K562 (cell line): Measurements from ENCODE around the gene MRGPRF. TPM values are rescaled to one million over a fixed set of nuclear protein-coding genes. Genes with fewer than 3 reads are reported as not detected.

Experiments used
- ATAC-seq: fragments of 200-7000 bp; cut with Tn5 transposase; 3 replicates; pipeline ENCODE4 v1.9.1; 2020; ENCODE audit warnings: moderate library complexity
- BruUV-seq: library from RNA; stranded (reverse); fragments of 400-500 nt; replicated peaks from 2 replicates; lab custom pipeline; 2021; lab: Mats Ljungman, UMichigan
- CTCF ChIA-PET: fragments of 300-600 bp; formaldehyde crosslinking; extraction: SDS; loops from one replicate; lab custom pipeline; 2021; ENCODE audit warnings: low intra/inter-chr PET ratio; lab: Yijun Ruan, JAX
- POLR2A ChIA-PET: fragments of 300-600, 350-650 bp; sonication (Branson Sonifier 250); formaldehyde crosslinking; extraction: SDS; loops from one replicate; lab custom pipeline; 2021; ENCODE audit warnings: antibody characterized with exemption, inconsistent platforms; lab: Yijun Ruan, JAX
- DNase-seq, 4 experiments: peaks; one replicate each; pipeline versions ENCODE4 v3.0.0 to v3.0.0-alpha.2; 2011 to 2018; ENCODE audit warnings: low spot score in 3 of 4, mixed read lengths in 3 of 4; ENCODE audit errors: extremely low read depth in 1 of 4
- FAIRE-seq: peaks from 2 replicates; lab custom pipeline; 2011; peaks lifted over from hg19 to GRCh38; lab: Jason Lieb, UNC
- H2AFZ ChIP-seq: 2 replicates; pipeline ENCODE4 v1.6.0; 2011; ENCODE audit warnings: low read depth, low read length, control low read depth, inconsistent platforms
- H3K27ac ChIP-seq: fragments of 200-600 bp; 3 replicates; pipeline ENCODE4 v1.8.0; 2011; ENCODE audit warnings: low read depth, mild to moderate bottlenecking, control low read depth, inconsistent platforms, low read length, moderate library complexity, mixed read lengths; ENCODE audit errors: extremely low read depth
- H3K27me3 ChIP-seq, 2 experiments: fragments of 300-600 bp in 1 of 2; 2 replicates in 1 of 2; 3 replicates in 1 of 2; pipeline versions ENCODE4 v1.6.0 to v1.8.0; 2011; ENCODE audit warnings: inconsistent platforms in 2 of 2, low read length in 2 of 2, mild to moderate bottlenecking in 1 of 2, mixed read lengths in 1 of 2, moderate library complexity in 1 of 2; ENCODE audit not compliant: control insufficient read depth in 2 of 2, insufficient read depth in 2 of 2
- H3K36me3 ChIP-seq: fragments of 300-600 bp; 3 replicates; pipeline ENCODE4 v1.8.0; 2011; ENCODE audit warnings: mild to moderate bottlenecking, low read length, inconsistent platforms; ENCODE audit not compliant: control insufficient read depth, insufficient read depth
- H3K4me1 ChIP-seq, 2 experiments: fragments of 200-600 bp in 1 of 2; replicated peaks in 1 of 2; 2 replicates in 1 of 2; 3 replicates in 1 of 2; pipeline versions ENCODE4 v1.5.1 to v1.8.0; 2011; ENCODE audit warnings: inconsistent platforms in 2 of 2, low read length in 2 of 2, mild to moderate bottlenecking in 1 of 2, mixed read lengths in 1 of 2, moderate library complexity in 1 of 2; ENCODE audit not compliant: control insufficient read depth in 2 of 2, insufficient read depth in 2 of 2
- H3K4me2 ChIP-seq: 2 replicates; pipeline ENCODE4 v1.6.1; 2011; ENCODE audit warnings: low read length, control low read depth, inconsistent platforms, mixed read lengths; ENCODE audit not compliant: insufficient read depth
- H3K4me3 ChIP-seq: fragments of 200-600 bp; sonication (generic), shearing (Covaris generic); 2 replicates; pipeline ENCODE4 v1.5.1; 2016; ENCODE audit warnings: control low read depth, inconsistent platforms
- H3K79me2 ChIP-seq: fragments of 200-600 bp; 3 replicates; pipeline ENCODE4 v1.8.0; 2011; ENCODE audit warnings: low read length, inconsistent platforms; ENCODE audit not compliant: control insufficient read depth, insufficient read depth
- H3K9ac ChIP-seq, 2 experiments: 2 replicates each; pipeline versions ENCODE4 v1.6.0 to v1.6.1; 2011; ENCODE audit warnings: low read depth in 2 of 2, low read length in 2 of 2, control low read depth in 1 of 2, inconsistent platforms in 1 of 2, mild to moderate bottlenecking in 1 of 2, mixed read lengths in 1 of 2; ENCODE audit not compliant: insufficient read depth in 1 of 2
- H3K9me1 ChIP-seq: one replicate; pipeline ENCODE4 v1.6.0; 2011; ENCODE audit warnings: inconsistent platforms, mild to moderate bottlenecking, low read length, moderate library complexity; ENCODE audit not compliant: control insufficient read depth, insufficient read depth
- H3K9me3 ChIP-seq: replicated peaks from 2 replicates; pipeline ENCODE4 v1.5.1; 2011; ENCODE audit warnings: low read depth, low read length, inconsistent platforms; ENCODE audit not compliant: control insufficient read depth, insufficient read depth
- H4K20me1 ChIP-seq: replicated peaks from 2 replicates; pipeline ENCODE4 v1.6.1; 2011; ENCODE audit warnings: low read length, inconsistent platforms, mixed read lengths; ENCODE audit not compliant: control insufficient read depth, insufficient read depth
- AFF1 ChIP-seq, 2 experiments: fragments of 450-650 bp; IDR thresholded peaks; 2 replicates each; pipeline ENCODE4 v1.6.1; 2018; ENCODE audit warnings: mild to moderate bottlenecking in 2 of 2, low read depth in 1 of 2; ENCODE audit not compliant: partially characterized antibody in 2 of 2
- CEBPB ChIP-seq: fragments of 450-650 bp; IDR thresholded peaks from 2 replicates; pipeline ENCODE4 v1.6.1; 2016; ENCODE audit warnings: missing genetic modification characterization, missing compliant biosample characterization
- CEBPG ChIP-seq, 3 experiments: fragments of 200-800 bp in 1 of 3; sonication (Bioruptor generic) in 1 of 3; sonication (generic) in 1 of 3; formaldehyde crosslinking in 1 of 3; IDR thresholded peaks in 2 of 3; conservative IDR thresholded peaks in 1 of 3; 2 replicates each; pipeline versions ENCODE4 v1.6.1 to v1.8.0; 2016 to 2022; ENCODE audit warnings: missing compliant biosample characterization in 2 of 3, missing genetic modification characterization in 2 of 3, mild to moderate bottlenecking in 1 of 3, missing genetic modification reagents in 1 of 3
- FUS ChIP-seq: fragments of 200-400 bp; formaldehyde crosslinking; optimal IDR thresholded peaks from 2 replicates; pipeline ENCODE3; 2017; ENCODE audit warnings: low read depth, low read length
- ZNF586 ChIP-seq: fragments of 450-650 bp; formaldehyde crosslinking; conservative IDR thresholded peaks from 2 replicates; pipeline ENCODE4 v1.4.0; 2020; ENCODE audit warnings: mild to moderate bottlenecking, moderate library complexity
- WGBS: fragments of 100-300 bp; shearing (Covaris generic); methylation state at CpG from one replicate; pipeline ENCODE4 v1.1.6; 2016; ENCODE audit warnings: low coverage, mixed read lengths; ENCODE audit not compliant: insufficient coverage; ENCODE audit errors: missing lambda C conversion rate; 5-methylcytosine and 5-hydroxymethylcytosine counted together
- in situ Hi-C: fragments of 300-500 bp; cut with MboI; formaldehyde crosslinking; loops from 4 replicates; pipeline ENCODE4 v1.15.0; 2018; ENCODE audit warnings: inconsistent platforms, mixed read lengths
- intact Hi-C: fragments of 100-400 bp; cut with micrococcal nuclease; formaldehyde crosslinking; loops from 2 replicates; pipeline ENCODE4 v1.14.2; 2022
- polyA plus RNA-seq, 8 experiments: library from polyadenylated mRNA; depleted of rRNA in 4 of 8; stranded (reverse) in 5 of 8; unstranded in 3 of 8; fragments of >200 nt; fragmentation: Nextera tagmentation in 2 of 8; fragmentation: Illumina TruSeq in 1 of 8; extraction: Ambion mirVana in 2 of 8; extraction: Trizol in 1 of 8; gene quantifications; 2 replicates each; pipeline versions ENCODE4 v1.2.1 to v1.2.3, GENCODE V29; 2011 to 2014; ENCODE audit warnings: inconsistent platforms in 1 of 8, missing spikeins in 1 of 8
- total RNA-seq, 7 experiments: library from RNA; depleted of rRNA in 6 of 7; stranded (reverse); fragments of >200 nt in 6 of 7; fragmentation: Illumina TruSeq in 2 of 7; extraction: Trizol in 2 of 7; gene quantifications; 2 replicates each; pipeline versions ENCODE4 v1.2.1 to v1.2.3, GENCODE V29; 2011 to 2021; ENCODE audit warnings: low replicate concordance in 1 of 7

The MRGPRF gene
- total and polyA plus RNA-seq, 9 of the 15 experiments (the other 6 are each of a cell fraction or from before 2014, with no cell fraction given), result not detected

GRCh38 chr11:69030301-69030700 is 17.3 kb upstream of the MRGPRF start:
- no peak for TF ChIP-seq FUS
- no peak for TF ChIP-seq ZNF586 (CRISPR knock-in tag)
- TF ChIP-seq CEBPG (CRISPR knock-in tag; IDR thresholded peaks at IDR 0.05), result no peak
- peak; percentile 58 to 69; a peak in 3 of 4 replicates for TF ChIP-seq CEBPG (tag; conservative IDR thresholded peaks at IDR 0.05 in 1 of 2, IDR thresholded peaks at IDR 0.05 in 1 of 2)
- TF ChIP-seq AFF1 (IDR thresholded peaks at IDR 0.05; ENCODE audit: low read depth in 1 of 2, partially characterized antibody in 2 of 2), result no peak
- 0 out of 2 replicates have a peak, but pooled peaks have one; percentile 17 for TF ChIP-seq CEBPB
- TF ChIP-seq, all 486 proteins: peak for 2
- in situ Hi-C loops, result no loop called here
- Histone ChIP-seq H3K4me3 (no peak overlapping the region), H3K4me2 (no peak overlapping the region), H3K27me3 (peaks cover 29 to 55% of the 10 kb centered on the region in 2 experiments), H3K27ac (no peak overlapping the region), H3K9me1 (no peaks in the 10 kb centered on the region), H3K9me3 (no peaks in the 10 kb centered on the region), H2AFZ (no peak overlapping the region), H3K9ac (no peak overlapping the region), H3K36me3 (no peaks in the 10 kb centered on the region), H3K4me1 (peaks cover 0 to 4% of the 10 kb centered on the region in 2 experiments; a peak in 1 of 5 replicates), H4K20me1 (peaks cover 8% of the 10 kb centered on the region; the same call in 1 of the 2 replicates), H3K79me2 (no peaks in the 10 kb centered on the region)
- 5% methylated on average over 6 of the region's 6 CpGs for WGBS
- intact Hi-C loops, result no loop called here
- FAIRE-seq (no peak), ATAC-seq (no peak), DNase-seq (no peak)
- CTCF ChIA-PET, result no interaction called here
- POLR2A ChIA-PET, result interaction anchor here (0.7 kb wide), 1 partner anchor 439 kb away, joined by 3 read pairs; no protein-coding TSS in a partner anchor
- no TSS peak for BruUV-seq
